Cardiac muscle cell (in vitro differentiated cells and primary cell): ENCODE measurements around the gene SETD4. TPM values are rescaled to one million over a fixed set of nuclear protein-coding genes. Genes with fewer than 3 reads are reported as not detected.

Experiments used
- DNase-seq, 2 donors: peaks; one replicate each; pipeline versions ENCODE4 v3.0.0 to v3.0.0-alpha.2; 2010 to 2017; ENCODE audit warnings: low read depth in 1 of 2, low spot score in 1 of 2
- H3K27ac ChIP-seq: fragments of 200-600 bp; sonication (generic); 2 replicates; pipeline ENCODE4 v1.5.1; 2016
- H3K27me3 ChIP-seq: fragments of 200-600 bp; sonication (generic); 2 replicates; pipeline ENCODE4 v1.6.0; 2016; ENCODE audit warnings: control low read depth
- H3K36me3 ChIP-seq: fragments of 200-600 bp; sonication (generic); 2 replicates; pipeline ENCODE4 v1.5.1; 2016; ENCODE audit warnings: control low read depth
- H3K4me1 ChIP-seq: fragments of 200-600 bp; sonication (generic); 2 replicates; pipeline ENCODE4 v1.8.1; 2017; ENCODE audit warnings: low read depth, mild to moderate bottlenecking, mixed run types
- H3K4me3 ChIP-seq: fragments of 200-600 bp; sonication (generic); 2 replicates; pipeline ENCODE4 v1.5.1; 2016; ENCODE audit warnings: mild to moderate bottlenecking
- H3K9me3 ChIP-seq: fragments of 200-600 bp; sonication (generic); 2 replicates; pipeline ENCODE4 v1.5.1; 2017; ENCODE audit warnings: low read depth, mild to moderate bottlenecking, control low read depth
- CTCF ChIP-seq: IDR thresholded peaks from 2 replicates; pipeline ENCODE4 v1.5.1; 2012; ENCODE audit warnings: low read depth, mild to moderate bottlenecking, low read length
- polyA plus RNA-seq: library from polyadenylated mRNA; unstranded; fragments of >200 nt; fragmentation: Nextera tagmentation; extraction: Ambion mirVana; gene quantifications from 2 replicates; pipeline ENCODE4 v1.2.1, GENCODE V29; 2016
- total RNA-seq: library from RNA; depleted of rRNA; stranded (reverse); fragments of >200 nt; gene quantifications from 2 replicates; pipeline ENCODE4 v1.2.3, GENCODE V29; 2016

Gene SETD4
- total and polyA plus RNA-seq, 2 experiments from 2014 or later = 16.2 to 28.5 TPM

- Histone ChIP-seq H3K27me3 (peaks cover 7% of the 10 kb centered on the region), H3K36me3 (no peaks in the 10 kb centered on the region), H3K27ac (no peak overlapping the region), H3K4me1 (peaks cover 10% of the 10 kb centered on the region), H3K4me3 (no peak overlapping the region), H3K9me3 (no peaks in the 10 kb centered on the region)
- TF ChIP-seq CTCF = no peak
- peak; percentile 29 to 58 for DNase-seq
These were observed 33.0 kb downstream of the SETD4 start for GRCh38 chr21:36027347-36027746.

GRCh38 chr21:36024782-36025181 lies 35.5 kb downstream of the SETD4 start:
- H3K4me3 ChIP-seq = no peak overlapping the region
- no peak for TF ChIP-seq CTCF
- H3K4me1 ChIP-seq = peaks cover 10% of the 10 kb centered on the region
- H3K36me3 ChIP-seq = no peaks in the 10 kb centered on the region
- no peaks in the 10 kb centered on the region for H3K9me3 ChIP-seq
- no peak overlapping the region for H3K27ac ChIP-seq
- no peak for DNase-seq
- H3K27me3 ChIP-seq = peaks cover 7% of the 10 kb centered on the region

- peaks cover 7% of the 10 kb centered on the region for H3K27me3 ChIP-seq
- H3K4me1 ChIP-seq = peaks cover 10% of the 10 kb centered on the region
- peak; percentile 16 to 54 for DNase-seq
- H3K36me3 ChIP-seq = no peaks in the 10 kb centered on the region
- no peak for TF ChIP-seq CTCF
- no peak overlapping the region for H3K4me3 ChIP-seq
- no peak overlapping the region for H3K27ac ChIP-seq
- no peaks in the 10 kb centered on the region for H3K9me3 ChIP-seq
These were observed 37.2 kb downstream of the SETD4 start for GRCh38 chr21:36023092-36023480.

GRCh38 chr21:36022427-36023091 lies 37.8 kb downstream of the SETD4 start:
- no peaks in the 10 kb centered on the region for H3K36me3 ChIP-seq
- H3K4me3 ChIP-seq = no peak overlapping the region
- TF ChIP-seq CTCF = no peak
- H3K9me3 ChIP-seq = no peaks in the 10 kb centered on the region
- H3K4me1 ChIP-seq = peaks cover 10% of the 10 kb centered on the region
- H3K27ac ChIP-seq = no peak overlapping the region
- peaks cover 7% of the 10 kb centered on the region for H3K27me3 ChIP-seq
- DNase-seq = no peak

GRCh38 chr21:36021251-36021837 lies 39.0 kb downstream of the SETD4 start:
- no peak for DNase-seq
- Histone ChIP-seq H3K4me3 (no peak overlapping the region), H3K27ac (no peak overlapping the region), H3K36me3 (no peaks in the 10 kb centered on the region), H3K9me3 (no peaks in the 10 kb centered on the region), H3K27me3 (peaks cover 7% of the 10 kb centered on the region), H3K4me1 (peaks cover 5% of the 10 kb centered on the region)
- no peak for TF ChIP-seq CTCF
